ENCODE data around the gene GLI3.

Gene GLI3

GRCh38 chr7:42236976-42237810, at the start of gene GLI3:
TSS of gene GLI3 (minus strand) at chr7:42237209. CDS start at chr7:42223253, 13,956 bp downstream.
- DNase-seq (ENCODE audit: low spot score), result peak; percentile 94

- DNase-seq (ENCODE audit: low spot score), result no peak
These were observed 48.4 kb upstream of the GLI3 start for GRCh38 chr7:42285383-42285824.

- DNase-seq (ENCODE audit: low spot score), result no peak
These were observed 46.5 kb upstream of the GLI3 start for GRCh38 chr7:42283553-42283952.

- no peak for DNase-seq (ENCODE audit: low spot score)
These were observed 41.3 kb upstream of the GLI3 start for GRCh38 chr7:42278344-42278743.

GRCh38 chr7:42274053-42274452, 37.0 kb upstream of the GLI3 start:
- DNase-seq (ENCODE audit: low spot score), result no peak

GRCh38 chr7:42272793-42273665, 36.0 kb upstream of the GLI3 start:
- DNase-seq (ENCODE audit: low spot score), result peak; percentile 17

GRCh38 chr7:42269161-42269560, 32.2 kb upstream of the GLI3 start:
- no peak for DNase-seq (ENCODE audit: low spot score)

GRCh38 chr7:42264702-42265101, 27.7 kb upstream of the GLI3 start:
- no peak for DNase-seq (ENCODE audit: low spot score)

- no peak for DNase-seq (ENCODE audit: low spot score)
These were observed 27.0 kb upstream of the GLI3 start for GRCh38 chr7:42263971-42264370.

GRCh38 chr7:42262964-42263363, 26.0 kb upstream of the GLI3 start:
- DNase-seq (ENCODE audit: low spot score), result no peak

GRCh38 chr7:42254217-42254616, 17.2 kb upstream of the GLI3 start:
- DNase-seq (ENCODE audit: low spot score), result no peak

GRCh38 chr7:42253316-42253715, 16.3 kb upstream of the GLI3 start:
- DNase-seq (ENCODE audit: low spot score), result no peak

GRCh38 chr7:42250411-42250810, 13.4 kb upstream of the GLI3 start:
- DNase-seq (ENCODE audit: low spot score), result no peak

- no peak for DNase-seq (ENCODE audit: low spot score)
These were observed 11.6 kb upstream of the GLI3 start for GRCh38 chr7:42248579-42248978.

GRCh38 chr7:42247301-42247700, 10.3 kb upstream of the GLI3 start:
- peak; percentile 99 for DNase-seq (ENCODE audit: low spot score)

GRCh38 chr7:42244828-42245227, 7.8 kb upstream of the GLI3 start:
- peak; percentile 41 for DNase-seq (ENCODE audit: low spot score)

- no peak for DNase-seq (ENCODE audit: low spot score)
These were observed 5.4 kb upstream of the GLI3 start for GRCh38 chr7:42242381-42242780.

GRCh38 chr7:42241424-42241823, 4.4 kb upstream of the GLI3 start:
- no peak for DNase-seq (ENCODE audit: low spot score)

- no peak for DNase-seq (ENCODE audit: low spot score)
These were observed 3.4 kb upstream of the GLI3 start for GRCh38 chr7:42240416-42240815.

- peak; percentile 79 for DNase-seq (ENCODE audit: low spot score)
These were observed 1.8 kb upstream of the GLI3 start for GRCh38 chr7:42238709-42239366.

- peak; percentile 67 for DNase-seq (ENCODE audit: low spot score)
These were observed 967 bp upstream of the GLI3 start for GRCh38 chr7:42237811-42238541.

All from SW480 (cell line).